HG03521 (cell line): ENCODE data around the gene KRTAP10-9.
"Not testable (repeated sequence)": the region's sequence is repeated elsewhere in the genome, so short reads cannot be mapped to it uniquely, and the experiment has no call there.

Source experiments
- ATAC-seq: cut with Tn5 transposase; IDR thresholded peaks from one replicate; pipeline ENCODE4 v1.9.1; 2021; ENCODE audit warnings: mild to moderate bottlenecking, moderate library complexity; ENCODE audit not compliant: unreplicated experiment

The KRTAP10-9 gene

DNA sequence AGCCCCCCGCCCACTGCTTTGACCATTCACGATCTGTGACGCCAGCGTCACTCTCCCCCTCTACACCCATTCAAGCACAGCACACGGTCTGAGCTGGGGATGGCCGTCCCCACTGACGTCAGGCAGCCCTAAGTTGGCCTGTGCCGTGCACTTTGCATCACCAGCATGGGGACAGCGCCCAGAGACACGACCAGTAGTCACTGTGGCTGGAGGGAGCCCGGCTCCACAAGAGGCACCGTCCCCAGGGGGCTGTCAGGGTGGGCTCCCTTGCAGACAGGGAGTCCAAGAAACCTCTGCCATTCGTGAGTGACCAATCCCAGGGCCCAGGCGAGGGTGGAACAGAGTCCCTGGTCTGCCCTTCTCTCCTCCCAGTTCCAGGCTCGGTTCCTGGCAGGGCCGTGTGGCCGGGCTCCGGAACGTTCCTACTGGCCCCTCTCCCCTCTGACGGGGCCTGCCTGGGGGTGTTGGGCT, 12.7 kb upstream of the KRTAP10-9 start:
- no peak for ATAC-seq

DNA sequence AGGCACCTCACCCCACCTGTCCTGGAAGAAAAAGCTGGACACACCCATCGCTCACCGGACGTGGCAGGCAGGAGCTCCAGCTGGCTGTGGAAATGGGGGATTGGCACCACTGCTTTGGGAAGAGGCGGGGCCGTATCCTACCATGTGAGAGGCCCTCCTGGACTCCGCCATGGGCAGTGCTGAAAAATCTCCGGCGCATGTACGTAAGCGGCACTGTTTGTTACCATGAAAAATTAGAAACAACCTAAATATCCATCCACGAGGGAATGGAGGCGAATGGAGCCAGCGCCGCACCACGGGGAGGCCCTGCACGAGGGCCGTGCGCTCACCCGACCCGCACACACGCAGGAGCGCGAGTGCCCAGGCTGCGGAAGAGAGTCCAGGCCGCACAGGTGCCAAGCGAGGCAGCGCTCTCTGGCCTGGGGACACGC, 11.9 kb upstream of the KRTAP10-9 start:
- ATAC-seq = no peak

DNA sequence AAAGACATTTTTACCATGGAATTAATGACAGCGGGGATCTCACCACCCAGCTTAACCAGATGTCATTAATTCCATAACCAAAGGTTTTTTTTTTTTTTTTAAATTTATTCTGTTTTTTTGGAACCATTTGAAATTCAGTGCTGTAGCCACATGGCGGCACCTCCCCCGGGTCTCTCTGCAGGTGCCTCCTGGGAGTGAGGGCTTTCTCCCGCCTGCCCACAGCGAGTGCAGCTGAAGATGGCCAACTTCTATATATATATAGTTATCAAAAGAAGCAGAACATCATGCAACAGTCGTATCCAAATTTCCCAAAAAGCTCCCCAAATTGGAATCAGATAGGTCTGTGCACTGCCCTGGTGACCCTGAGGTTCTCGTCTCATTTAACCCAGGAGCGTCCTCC, 11.4 kb upstream of the KRTAP10-9 start:
- ATAC-seq = no peak

DNA sequence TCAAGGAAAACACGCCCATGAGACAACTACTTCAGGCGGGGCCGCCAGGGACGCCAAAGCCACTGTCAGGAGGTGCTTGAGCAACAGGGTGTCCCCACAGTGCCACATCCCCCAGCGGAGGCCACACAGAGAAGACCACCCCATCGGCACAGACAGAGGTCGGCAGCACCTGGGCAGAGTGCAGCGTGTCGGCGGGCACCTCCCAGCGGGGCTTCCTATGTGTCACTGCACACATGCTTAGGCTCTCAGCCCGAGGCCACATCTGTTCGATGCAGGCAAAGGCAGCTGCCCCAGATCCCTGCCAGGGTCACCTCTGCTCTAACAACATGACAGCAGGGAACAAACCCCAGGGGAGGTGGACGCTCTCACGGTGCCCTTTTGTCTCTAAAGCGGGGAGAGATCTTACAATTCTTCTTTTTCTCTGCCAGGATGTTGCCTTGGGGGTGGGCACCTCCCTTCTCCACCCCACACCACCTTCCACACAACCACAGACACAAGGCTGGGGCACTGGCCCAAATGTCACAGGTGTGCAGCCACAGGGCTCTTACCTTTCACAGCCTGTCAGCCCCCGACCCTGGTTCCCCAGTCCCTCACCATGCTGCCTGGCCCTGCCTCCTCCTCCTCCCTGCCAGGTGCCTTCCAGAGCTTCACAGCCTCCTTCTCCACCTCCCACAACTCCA, 10.8 kb upstream of the KRTAP10-9 start:
- ATAC-seq = no peak

DNA sequence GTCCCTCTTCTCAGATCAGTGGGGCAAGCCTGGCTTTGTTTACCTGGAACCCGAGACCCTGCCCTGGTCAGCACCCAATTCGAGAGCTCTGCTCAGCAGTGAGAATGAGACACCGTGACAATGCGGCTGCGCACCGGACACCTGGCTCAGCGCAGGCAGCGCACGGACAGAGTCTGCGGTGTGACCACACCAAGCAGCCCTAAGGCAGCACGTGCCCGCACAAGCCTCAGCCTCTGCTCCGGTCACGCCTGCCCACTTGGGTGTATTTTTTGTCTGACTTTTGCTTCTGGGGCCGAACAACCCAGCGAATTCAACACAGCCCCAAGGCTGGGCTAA, 10.3 kb upstream of the KRTAP10-9 start:
- no peak for ATAC-seq

DNA sequence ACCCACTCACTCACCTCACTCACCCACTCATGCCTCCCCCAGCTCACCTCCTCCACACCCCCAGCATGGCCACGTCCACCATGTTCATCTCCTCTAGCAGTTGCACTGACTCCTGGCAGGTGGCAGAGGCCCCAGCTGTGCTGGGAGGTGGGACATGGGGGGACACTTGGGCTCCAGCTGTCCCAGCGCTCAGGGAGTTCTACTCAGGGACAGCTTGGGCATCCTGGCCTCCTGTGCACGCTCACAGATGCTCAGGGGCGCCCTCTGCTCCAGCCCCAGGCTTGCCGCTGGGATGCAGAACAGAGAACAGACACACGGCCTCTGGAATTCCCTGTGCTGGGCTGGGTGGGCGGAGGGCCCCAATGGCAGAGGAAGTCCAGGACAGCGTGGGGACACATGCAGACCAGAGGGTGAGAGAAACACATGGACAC, 9.8 kb upstream of the KRTAP10-9 start:
- no peak for ATAC-seq

DNA sequence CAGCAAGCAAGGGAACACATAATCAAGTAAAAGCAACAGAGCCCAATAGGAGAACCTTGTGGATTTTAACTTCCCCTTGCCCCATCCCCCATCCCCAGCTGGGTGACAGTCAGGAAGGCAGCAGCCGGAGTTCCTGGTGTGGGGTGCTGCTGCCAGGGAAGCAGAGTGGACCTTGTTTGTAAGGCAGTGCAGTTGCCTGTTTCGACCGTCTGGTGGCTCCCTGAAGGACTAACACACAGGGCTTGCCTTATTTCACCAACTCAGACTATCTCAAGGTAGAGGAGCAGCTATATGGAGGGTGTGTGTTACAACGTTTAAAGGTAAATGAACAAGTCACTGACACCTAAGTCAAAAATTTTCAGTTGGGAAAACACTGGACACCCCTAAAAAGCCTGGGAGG, 8.4 kb upstream of the KRTAP10-9 start:
- ATAC-seq = no peak

DNA sequence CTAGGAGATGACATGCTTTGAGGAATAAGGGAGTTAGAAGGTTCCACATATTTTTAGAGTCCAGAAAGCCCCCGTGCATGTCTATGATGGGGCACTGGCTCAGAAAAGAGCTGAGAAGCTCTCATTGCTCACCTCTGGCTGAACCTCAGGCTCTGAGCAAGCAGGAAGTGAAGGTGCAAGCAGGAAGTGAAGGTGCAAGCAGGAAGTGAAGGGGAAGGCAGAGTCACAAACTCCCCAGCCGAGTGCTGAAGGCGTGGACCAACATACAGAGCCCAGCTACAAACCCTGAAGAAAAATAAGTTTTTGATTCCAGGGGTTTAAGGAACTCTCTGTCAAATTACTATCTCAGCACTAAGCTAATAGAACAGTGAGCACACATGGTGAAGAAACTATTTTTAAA, 8.0 kb upstream of the KRTAP10-9 start:
- no peak for ATAC-seq

DNA sequence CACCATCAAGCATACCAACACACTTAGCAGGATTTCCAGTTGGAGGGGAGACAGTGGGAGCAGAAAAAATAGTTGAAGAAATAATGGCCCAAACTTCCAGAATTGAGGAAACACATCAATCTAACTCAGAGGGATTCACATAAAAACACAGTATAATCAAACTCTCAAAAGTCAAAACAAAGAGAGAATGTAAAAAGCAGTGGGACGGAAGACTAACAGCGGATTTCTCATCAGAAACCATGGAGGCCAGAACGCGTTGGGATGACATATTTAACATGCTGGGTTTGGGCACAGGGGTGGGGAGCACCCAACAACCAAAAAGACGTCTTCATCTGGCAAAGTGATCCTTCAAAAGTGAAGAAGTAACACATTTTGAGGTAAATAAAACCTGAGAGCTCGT, 7.0 kb upstream of the KRTAP10-9 start:
- ATAC-seq = no peak

DNA sequence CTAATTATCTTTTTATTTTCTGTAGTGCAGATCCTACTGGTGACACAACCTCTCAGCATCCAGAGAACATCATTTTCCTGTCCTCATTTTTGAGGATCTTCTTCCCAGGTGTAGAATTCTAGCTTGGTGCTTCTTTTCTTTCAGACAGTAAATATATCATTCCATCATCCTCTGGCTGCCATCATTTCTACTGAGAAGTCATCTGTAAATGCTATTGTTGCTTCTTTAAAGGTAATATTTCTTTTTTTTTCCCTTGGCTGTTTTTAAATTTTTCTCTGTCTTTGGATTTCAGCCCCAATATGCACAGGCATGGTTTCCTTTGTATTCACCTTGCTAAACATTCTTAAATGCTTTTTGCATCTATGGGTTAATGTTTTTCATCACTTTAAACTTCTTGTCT, 3.3 kb upstream of the KRTAP10-9 start:
- no peak for ATAC-seq

DNA sequence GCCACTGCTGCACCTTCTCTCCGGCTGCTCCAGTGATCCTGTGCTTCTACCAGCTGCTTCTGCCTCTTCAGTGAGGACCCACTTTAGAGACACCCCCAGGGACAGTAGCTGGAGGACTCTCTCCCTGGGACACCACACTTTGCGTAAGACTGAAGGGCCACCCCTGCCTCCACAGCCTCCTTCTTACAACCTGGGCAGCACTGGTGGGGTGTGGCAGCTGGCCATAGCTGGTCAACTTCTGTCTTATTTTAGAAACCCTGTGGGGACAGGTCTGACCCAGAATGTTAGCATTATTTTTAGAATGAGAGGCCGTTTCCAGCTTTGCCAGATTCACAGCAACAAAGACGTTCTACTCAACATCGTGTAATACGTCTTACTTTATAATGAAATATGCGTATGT, 1.1 kb upstream of the KRTAP10-9 start:
- no peak for ATAC-seq

DNA sequence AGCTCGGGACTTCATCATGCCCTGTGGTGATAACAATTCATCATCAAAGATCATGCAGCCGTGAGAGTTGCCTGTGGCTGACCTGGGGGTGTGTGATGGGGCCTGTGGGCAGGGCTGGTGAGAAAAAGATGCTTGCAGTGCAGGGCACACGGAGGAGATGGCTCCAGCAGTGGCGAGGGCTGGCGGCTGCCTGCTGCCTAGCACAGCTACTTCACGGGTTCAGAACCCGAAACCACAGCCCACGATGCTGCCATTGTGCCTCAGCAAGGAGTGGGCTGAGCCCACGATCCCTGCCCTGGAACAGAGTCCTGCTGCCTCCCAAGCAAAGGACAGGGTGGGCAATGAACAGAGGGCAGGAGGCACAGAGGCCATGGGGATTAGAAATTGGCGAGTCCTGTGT, 631 bp upstream of the KRTAP10-9 start:
- no peak for ATAC-seq

DNA sequence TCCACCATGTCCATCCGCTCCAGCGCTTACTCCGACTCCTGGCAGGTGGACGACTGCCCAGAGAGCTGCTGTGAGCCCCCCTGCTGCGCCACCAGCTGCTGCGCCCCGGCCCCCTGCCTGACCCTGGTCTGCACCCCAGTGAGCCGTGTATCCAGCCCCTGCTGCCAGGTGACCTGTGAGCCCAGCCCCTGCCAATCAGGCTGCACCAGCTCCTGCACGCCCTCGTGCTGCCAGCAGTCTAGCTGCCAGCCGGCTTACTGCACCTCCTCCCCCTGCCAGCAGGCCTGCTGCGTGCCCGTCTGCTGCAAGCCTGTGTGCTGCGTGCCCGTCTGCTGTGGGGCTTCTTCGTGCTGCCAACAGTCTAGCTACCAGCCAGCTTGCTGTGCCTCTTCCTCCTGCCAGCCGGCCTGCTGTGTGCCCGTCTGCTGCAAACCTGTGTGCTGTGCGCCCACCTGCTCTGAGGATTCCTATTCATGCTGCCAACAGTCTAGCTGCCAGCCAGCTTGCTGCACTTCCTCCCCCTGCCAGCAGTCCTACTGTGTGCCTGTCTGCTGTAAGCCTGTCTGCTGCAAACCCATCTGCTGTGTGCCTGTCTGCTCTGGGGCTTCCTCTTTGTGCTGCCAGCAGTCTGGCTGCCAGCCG, 409 bp downstream of the KRTAP10-9 start:
- not testable (repeated sequence) for ATAC-seq

DNA sequence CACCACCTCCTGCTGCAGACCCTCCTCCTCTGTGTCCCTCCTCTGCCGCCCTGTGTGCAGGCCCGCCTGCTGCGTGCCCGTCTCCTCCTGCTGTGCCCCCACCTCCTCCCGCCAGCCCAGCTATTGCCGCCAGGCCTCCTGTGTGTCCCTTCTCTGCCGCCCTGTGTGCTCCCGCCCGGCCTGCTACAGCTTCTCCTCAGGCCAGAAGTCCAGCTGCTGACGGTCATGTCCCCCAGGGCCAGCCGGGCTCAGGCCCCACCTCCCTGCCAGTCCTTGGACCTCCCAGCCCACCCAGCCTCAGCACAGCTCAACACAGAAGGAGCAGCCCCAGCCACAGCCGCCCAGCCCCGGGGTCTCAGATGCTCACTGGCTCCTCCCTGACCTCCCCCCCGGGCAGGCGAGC, 939 bp downstream of the KRTAP10-9 start:
- ATAC-seq = not testable (repeated sequence)

DNA sequence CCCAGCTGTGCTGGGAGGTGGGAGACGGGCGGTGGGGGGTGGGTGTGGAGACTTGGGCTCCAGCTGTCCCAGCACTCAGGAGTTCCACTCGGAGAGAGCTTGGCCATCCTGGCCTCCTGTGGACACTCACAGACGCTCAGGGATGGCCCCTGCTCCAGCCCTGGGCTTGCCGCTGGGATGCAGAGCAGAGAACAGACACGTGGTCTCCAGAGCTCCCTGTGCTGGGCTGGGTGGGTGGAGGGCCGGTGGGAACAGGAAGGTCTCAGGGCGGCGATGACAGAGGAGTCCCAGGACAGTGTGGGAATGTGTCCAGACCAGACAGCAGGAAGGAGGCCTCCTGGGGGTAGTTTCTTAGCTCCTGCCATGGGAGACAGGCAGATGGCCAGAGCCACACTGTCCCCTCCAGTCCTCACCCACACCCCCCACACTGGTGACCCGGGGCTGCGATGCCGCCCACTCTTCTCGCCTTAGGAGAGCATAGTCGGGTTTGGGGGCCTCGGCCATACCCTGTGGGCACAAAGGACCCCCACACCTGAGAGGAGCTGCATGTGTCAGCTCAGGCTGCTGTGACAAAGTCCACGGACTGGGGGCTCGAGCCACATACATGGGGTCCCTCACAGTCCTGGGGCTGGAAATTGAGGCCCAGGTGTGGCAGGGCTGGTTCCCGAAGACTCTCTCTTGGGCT, 2.0 kb downstream of the KRTAP10-9 start:
- no peak for ATAC-seq

DNA sequence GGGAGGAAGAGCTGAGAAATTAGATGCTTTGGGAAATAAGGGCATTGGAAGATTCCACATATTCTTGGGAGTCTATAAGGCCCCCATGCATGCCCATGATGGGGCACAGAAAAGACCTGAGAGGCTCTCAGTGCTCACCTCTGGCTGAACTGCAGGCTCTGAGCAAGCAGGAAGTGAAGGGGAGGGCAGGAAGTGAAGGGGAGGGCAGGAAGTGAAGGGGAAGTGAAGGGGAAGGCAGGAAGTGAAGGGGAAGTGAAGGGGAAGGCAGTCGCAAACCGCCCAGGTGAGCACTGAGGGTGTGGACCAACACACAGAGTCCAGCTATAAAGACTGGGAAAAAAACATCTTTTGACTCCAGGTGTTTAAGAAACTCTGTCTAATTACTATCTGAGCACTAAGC, 3.5 kb downstream of the KRTAP10-9 start:
- no peak for ATAC-seq

DNA sequence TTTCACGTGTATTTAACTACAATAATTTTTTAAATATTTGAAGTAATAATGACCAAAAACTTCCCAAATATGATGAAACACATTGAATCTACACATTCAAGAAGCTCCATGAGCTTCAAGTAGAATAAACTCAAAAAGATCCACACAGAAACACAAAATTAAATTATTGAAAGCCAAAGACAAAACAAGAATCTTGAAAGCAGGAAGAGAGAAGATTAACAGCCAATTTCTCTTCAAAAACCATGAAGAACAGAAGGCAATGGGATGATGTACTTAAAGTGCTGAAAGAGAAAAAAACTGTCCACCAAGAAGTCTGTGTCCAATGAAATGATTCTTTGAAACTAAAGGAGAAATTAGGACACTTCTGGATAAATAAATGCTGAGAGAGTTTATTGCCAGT, 5.2 kb downstream of the KRTAP10-9 start:
- ATAC-seq = no peak

DNA sequence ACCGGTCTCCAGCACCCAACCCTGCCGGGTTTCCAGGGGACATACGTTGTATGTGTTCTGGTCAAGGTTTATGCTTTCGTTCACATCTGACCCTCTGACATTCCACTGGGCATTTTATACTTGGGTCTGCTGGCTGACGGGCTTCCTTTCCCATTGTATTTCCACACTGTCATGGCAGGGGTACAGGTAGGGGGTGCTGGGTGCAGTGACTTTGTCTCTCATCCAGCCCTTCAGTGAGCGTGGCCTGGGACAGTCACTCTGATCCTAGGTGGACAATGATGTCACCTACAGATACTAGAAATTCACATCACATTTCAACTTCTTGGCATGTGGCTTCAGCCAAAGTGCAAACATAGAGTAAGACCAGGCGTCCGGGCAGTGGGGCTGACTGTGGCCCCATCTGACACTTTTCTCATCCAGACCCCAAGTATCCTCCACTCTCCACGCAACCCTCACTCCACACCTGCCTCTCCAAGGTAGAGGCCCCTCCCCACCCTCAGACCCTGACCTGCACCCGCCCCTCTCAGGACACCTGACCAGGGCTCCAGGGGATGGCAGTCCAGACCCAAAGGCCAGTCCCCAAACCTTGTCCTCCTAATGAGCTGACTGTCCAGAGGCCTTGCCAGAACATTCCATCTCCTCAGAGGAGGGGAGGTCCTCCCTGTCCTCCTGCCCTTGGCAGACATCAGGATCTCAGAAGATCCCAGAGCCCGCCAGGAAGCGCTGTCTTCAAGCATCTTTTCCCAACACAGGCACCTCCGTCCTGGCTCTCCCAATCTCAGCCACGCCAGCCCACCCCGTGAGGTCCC, 9.5 kb downstream of the KRTAP10-9 start:
- no peak for ATAC-seq

DNA sequence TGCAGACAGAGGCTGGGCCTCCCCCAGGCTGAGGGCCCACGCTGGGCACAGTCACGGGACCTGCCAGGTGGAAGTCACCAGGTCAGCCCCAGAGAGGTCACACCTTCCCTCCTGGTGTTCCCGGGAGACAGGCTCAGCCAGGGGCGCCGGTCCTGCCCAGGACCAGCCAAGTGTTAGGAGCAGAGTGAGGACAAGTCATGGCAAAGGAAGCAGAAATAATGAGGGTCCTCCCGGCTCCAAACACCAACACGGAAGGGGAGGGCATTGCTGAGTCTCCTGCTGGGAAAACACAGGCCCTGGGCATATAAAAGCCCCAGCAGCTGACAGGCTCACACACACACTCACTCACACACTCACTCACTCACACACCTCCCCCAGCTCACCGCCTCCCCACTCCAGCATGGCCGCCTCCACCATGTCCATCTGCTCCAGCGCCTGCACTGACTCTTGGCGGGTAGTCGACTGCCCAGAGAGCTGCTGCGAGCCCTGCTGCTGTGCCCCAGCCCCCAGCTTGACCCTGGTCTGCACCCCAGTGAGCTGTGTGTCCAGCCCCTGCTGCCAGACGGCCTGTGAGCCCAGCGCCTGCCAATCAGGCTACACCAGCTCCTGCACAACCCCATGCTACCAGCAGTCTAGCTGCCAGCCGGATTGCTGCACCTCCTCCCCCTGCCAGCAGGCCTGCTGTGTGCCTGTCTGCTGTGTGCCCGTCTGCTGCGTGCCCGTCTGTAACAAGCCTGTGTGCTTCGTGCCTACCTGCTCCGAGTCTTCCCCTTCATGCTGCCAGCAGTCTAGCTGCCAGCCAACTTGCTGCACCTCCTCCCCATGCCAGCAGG, 10.3 kb downstream of the KRTAP10-9 start, which contains the start of gene KRTAP10-10:
KRTAP10-10 (plus strand) TSS at position 339 of the 833 bp plus-strand sequence; CDS start at position 401, 62 bp downstream.
- no peak for ATAC-seq

DNA sequence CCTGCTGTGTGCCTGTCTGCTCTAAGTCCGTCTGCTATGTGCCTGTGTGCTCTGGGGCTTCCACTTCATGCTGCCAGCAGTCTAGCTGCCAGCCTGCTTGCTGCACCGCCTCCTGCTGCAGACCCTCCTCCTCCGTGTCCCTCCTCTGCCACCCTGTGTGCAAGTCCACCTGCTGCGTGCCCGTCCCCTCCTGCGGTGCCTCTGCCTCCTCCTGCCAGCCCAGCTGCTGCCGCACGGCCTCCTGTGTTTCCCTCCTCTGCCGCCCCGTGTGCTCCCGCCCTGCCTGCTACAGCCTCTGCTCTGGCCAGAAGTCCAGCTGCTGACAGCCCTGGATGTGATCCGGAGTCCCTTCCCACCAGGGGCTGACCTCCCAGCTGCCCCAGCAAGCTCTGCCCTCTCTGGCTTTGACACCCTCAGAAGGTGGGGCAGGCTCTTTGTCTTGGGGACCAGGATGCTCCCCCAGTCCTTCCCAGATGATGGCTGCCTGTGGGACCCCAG, 11.0 kb downstream of the KRTAP10-9 start:
- not testable (repeated sequence) for ATAC-seq
